Measurements from ENCODE around the gene SHTN1. TPM values are rescaled to one million over a fixed set of nuclear protein-coding genes. Genes with fewer than 3 reads are reported as not detected.

Gene SHTN1
- total RNA-seq, 1 donor from 2014 or later = not detected

GRCh38 chr10:116968331-116968730 is 36.7 kb downstream of the SHTN1 start:
- Mint-ChIP-seq H3K4me1 (no peaks in the 10 kb centered on the region), H3K9me3 (peaks cover 2% of the 10 kb centered on the region), H3K27me3 (no peaks in the 10 kb centered on the region), H3K36me3 (ENCODE audit: low read depth) (no peaks in the 10 kb centered on the region), H3K27ac (no peak overlapping the region), H3K4me3 (no peak overlapping the region)
- no peak for TF ChIP-seq CTCF (IDR thresholded peaks at IDR 0.05)
- ChIA-PET CTCF (no interaction called here), POLR2A (no interaction called here)
- ATAC-seq (ENCODE audit: low read depth) (no peak), DNase-seq (no peak)
- intact Hi-C loops (cut with micrococcal nuclease) = no loop called here

DNA sequence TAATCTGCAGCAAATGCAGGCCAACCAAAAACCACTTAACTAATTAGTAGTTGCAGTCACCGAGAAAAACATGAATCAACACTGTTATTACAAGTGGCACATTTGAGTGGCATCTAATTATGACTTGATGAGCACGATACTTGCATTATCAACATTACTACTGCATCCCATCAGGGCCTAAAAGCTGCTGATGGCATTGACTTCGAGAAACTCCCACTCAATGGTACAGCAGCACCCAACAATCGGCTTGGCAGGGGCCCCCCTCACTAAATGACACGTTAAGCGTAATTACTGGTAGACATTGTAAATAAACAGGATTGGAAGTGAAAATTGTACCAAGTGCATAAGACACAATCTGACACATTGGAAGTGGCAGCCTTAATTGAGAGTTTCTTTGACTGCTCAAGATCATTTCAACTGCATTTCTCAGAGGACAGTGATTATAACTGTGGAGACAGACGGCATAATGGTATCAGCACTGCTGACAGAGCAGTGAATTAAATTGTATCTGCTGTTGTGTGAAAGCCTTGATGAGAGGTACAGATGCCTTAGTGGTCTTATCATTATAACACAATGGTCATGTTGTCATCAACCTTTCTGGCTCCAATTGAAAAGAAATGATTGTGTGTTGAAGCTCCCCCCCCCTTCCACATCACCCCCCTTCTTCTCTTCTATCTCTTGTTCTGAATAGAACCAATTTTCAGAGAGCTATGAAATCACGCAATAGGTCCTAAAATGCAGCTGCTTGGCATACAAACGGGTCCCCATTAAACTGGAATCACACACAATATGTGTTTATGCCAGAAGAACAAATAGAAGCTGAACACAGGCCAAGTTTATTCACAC is 43.4 kb downstream of the SHTN1 start:
- Mint-ChIP-seq H3K9me3 (no peaks in the 10 kb centered on the region), H3K4me1 (no peaks in the 10 kb centered on the region), H3K36me3 (ENCODE audit: low read depth) (no peaks in the 10 kb centered on the region), H3K27me3 (no peaks in the 10 kb centered on the region), H3K27ac (no peak overlapping the region), H3K4me3 (no peak overlapping the region)
- intact Hi-C loops (cut with micrococcal nuclease) = no loop called here
- no peak for TF ChIP-seq CTCF (IDR thresholded peaks at IDR 0.05)
- ATAC-seq (ENCODE audit: low read depth) (no peak), DNase-seq (no peak)
- ChIA-PET CTCF (no interaction called here), POLR2A (no interaction called here)

- no peak overlapping the region for H3K4me3 Mint-ChIP-seq
- H3K36me3 Mint-ChIP-seq (ENCODE audit: low read depth) = no peaks in the 10 kb centered on the region
- H3K9me3 Mint-ChIP-seq = no peaks in the 10 kb centered on the region
- no peaks in the 10 kb centered on the region for H3K4me1 Mint-ChIP-seq
- DNase-seq = no peak
- no peak overlapping the region for H3K27ac Mint-ChIP-seq
- ChIA-PET POLR2A (no interaction called here), CTCF (interaction anchor here (0.6 kb wide), 1 partner anchor 154 kb away, joined by 3 read pairs; no protein-coding TSS in a partner anchor)
- intact Hi-C loops (cut with micrococcal nuclease) = no loop called here
- ATAC-seq (ENCODE audit: low read depth) = no peak
- peaks cover 6% of the 10 kb centered on the region for H3K27me3 Mint-ChIP-seq
- TF ChIP-seq CTCF (IDR thresholded peaks at IDR 0.05) = no peak
Observed at GRCh38 chr10:116960066-116960776, 44.8 kb downstream of the SHTN1 start.

DNA sequence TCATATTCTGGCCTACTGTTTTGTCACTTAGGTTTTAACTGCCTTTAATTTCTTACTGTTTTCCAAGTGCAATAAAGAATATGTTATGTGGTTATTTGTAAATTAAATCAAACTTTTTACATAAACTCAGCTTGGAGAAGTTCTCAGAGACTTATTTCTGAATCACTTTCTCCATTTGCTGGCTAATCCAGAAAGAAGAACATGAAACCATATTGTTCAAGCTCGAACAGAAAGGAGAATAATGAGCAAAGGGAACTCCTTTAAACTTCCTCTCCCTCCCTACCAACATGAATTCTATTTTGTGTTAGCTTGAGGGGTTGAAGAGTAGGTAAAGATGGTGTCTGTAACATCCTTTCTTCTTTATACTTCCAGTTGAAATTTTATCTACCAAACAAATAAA is 52.3 kb downstream of the SHTN1 start:
- peaks cover 7% of the 10 kb centered on the region for H3K27me3 Mint-ChIP-seq
- H3K4me3 Mint-ChIP-seq = no peak overlapping the region
- no peak for ATAC-seq (ENCODE audit: low read depth)
- DNase-seq = no peak
- POLR2A ChIA-PET = no interaction called here
- H3K9me3 Mint-ChIP-seq = no peaks in the 10 kb centered on the region
- H3K27ac Mint-ChIP-seq = no peak overlapping the region
- intact Hi-C loops (cut with micrococcal nuclease) = no loop called here
- no peak for TF ChIP-seq CTCF (IDR thresholded peaks at IDR 0.05)
- no peaks in the 10 kb centered on the region for H3K36me3 Mint-ChIP-seq (ENCODE audit: low read depth)
- CTCF ChIA-PET = interaction anchor here (0.5 kb wide), 1 partner anchor 8 kb away, joined by 3 read pairs; no protein-coding TSS in a partner anchor
- H3K4me1 Mint-ChIP-seq = no peaks in the 10 kb centered on the region

DNA sequence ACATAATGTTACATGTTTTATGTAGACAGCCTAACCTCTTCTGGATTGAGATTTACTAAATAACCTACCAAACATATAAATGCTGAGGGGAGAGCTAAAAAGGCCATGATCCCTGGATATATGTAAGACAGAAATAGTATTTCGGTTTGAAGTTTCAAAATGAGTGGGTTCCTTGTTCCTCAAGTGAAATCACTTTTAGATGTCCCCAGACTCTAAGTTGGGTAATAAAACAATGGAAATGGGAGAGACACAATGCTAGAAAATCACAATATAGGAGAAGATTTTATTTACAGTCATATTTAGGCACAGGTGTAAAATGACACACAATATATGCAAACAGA is 56.5 kb downstream of the SHTN1 start:
- no peaks in the 10 kb centered on the region for H3K36me3 Mint-ChIP-seq (ENCODE audit: low read depth)
- DNase-seq = no peak
- POLR2A ChIA-PET = no interaction called here
- intact Hi-C loops (cut with micrococcal nuclease) = no loop called here
- CTCF ChIA-PET = no interaction called here
- H3K9me3 Mint-ChIP-seq = peaks cover 2% of the 10 kb centered on the region
- no peak for TF ChIP-seq CTCF (IDR thresholded peaks at IDR 0.05)
- H3K4me1 Mint-ChIP-seq = no peaks in the 10 kb centered on the region
- no peak overlapping the region for H3K4me3 Mint-ChIP-seq
- H3K27ac Mint-ChIP-seq = no peak overlapping the region
- no peak for ATAC-seq (ENCODE audit: low read depth)
- H3K27me3 Mint-ChIP-seq = peaks cover 4% of the 10 kb centered on the region
